Neuronal stem cell (in vitro differentiated cells): ENCODE measurements around the gene ENAH.
"Not testable (repeated sequence)": the region's sequence is repeated elsewhere in the genome, so short reads cannot be mapped to it uniquely, and the experiment has no call there.

Experiments used
- DNase-seq: peaks from one replicate; pipeline ENCODE4 v3.0.0-alpha.2; 2013; ENCODE audit warnings: low spot score
- H2AFZ ChIP-seq: one replicate; pipeline ENCODE4 v1.6.1; 2013; ENCODE audit warnings: mild to moderate bottlenecking, low read length, inconsistent platforms
- H2AK5ac ChIP-seq: 2 replicates; pipeline ENCODE4 v1.6.1; 2013; ENCODE audit warnings: low read depth, mild to moderate bottlenecking, inconsistent platforms, low read length, moderate library complexity, mixed read lengths
- H2BK120ac ChIP-seq: 2 replicates; pipeline ENCODE4 v1.6.1; 2013; ENCODE audit warnings: low read depth, mild to moderate bottlenecking, inconsistent platforms, low read length, moderate library complexity, mixed read lengths
- H2BK12ac ChIP-seq: one replicate; pipeline ENCODE4 v1.6.1; 2013; ENCODE audit warnings: low read length, inconsistent platforms
- H2BK15ac ChIP-seq: 2 replicates; pipeline ENCODE4 v1.6.1; 2013; ENCODE audit warnings: mild to moderate bottlenecking, low read length, inconsistent platforms, mixed read lengths
- H2BK5ac ChIP-seq: one replicate; pipeline ENCODE4 v1.6.1; 2013; ENCODE audit warnings: inconsistent platforms, mild to moderate bottlenecking, low read length, moderate library complexity
- H3K14ac ChIP-seq: one replicate; pipeline ENCODE4 v1.6.1; 2013; ENCODE audit warnings: low read length, inconsistent platforms
- H3K18ac ChIP-seq: 2 replicates; pipeline ENCODE4 v1.6.1; 2013; ENCODE audit warnings: low read length, inconsistent platforms
- H3K23ac ChIP-seq: 2 replicates; pipeline ENCODE4 v1.6.1; 2013; ENCODE audit warnings: low read depth, mild to moderate bottlenecking, mixed read lengths, low read length, inconsistent platforms; ENCODE audit not compliant: poor library complexity
- H3K27ac ChIP-seq: replicated peaks from 3 replicates; pipeline ENCODE4 v1.5.1; 2013; ENCODE audit warnings: low read length, inconsistent platforms
- H3K27me3 ChIP-seq, 3 experiments: 2 replicates each; pipeline ENCODE4 v1.6.1; 2013; ENCODE audit warnings: low read length in 3 of 3, mild to moderate bottlenecking in 2 of 3, inconsistent platforms in 1 of 3, low read depth in 1 of 3, mixed read lengths in 1 of 3, moderate library complexity in 1 of 3; ENCODE audit not compliant: control insufficient read depth in 3 of 3, insufficient read depth in 3 of 3
- H3K36me3 ChIP-seq, 2 donors: replicated peaks in 1 of 2; 2 replicates each; pipeline ENCODE4 v1.6.1; 2013; ENCODE audit warnings: low read length in 2 of 2; ENCODE audit not compliant: control insufficient read depth in 2 of 2, insufficient read depth in 2 of 2
- H3K4ac ChIP-seq: 2 replicates; pipeline ENCODE4 v1.6.1; 2013; ENCODE audit warnings: inconsistent platforms, mild to moderate bottlenecking, low read length, moderate library complexity
- H3K4me1 ChIP-seq, 2 donors: 1 replicate in 1 of 2; 2 replicates in 1 of 2; pipeline ENCODE4 v1.6.1; 2013; ENCODE audit warnings: low read length in 2 of 2, low read depth in 1 of 2; ENCODE audit not compliant: control insufficient read depth in 2 of 2, insufficient read depth in 1 of 2
- H3K4me2 ChIP-seq: one replicate; pipeline ENCODE4 v1.6.1; 2013; ENCODE audit warnings: mild to moderate bottlenecking, low read length, inconsistent platforms; ENCODE audit not compliant: insufficient read depth, poor library complexity, severe bottlenecking
- H3K4me3 ChIP-seq, 2 donors: 2 replicates each; pipeline ENCODE4 v1.5.1; 2013; ENCODE audit warnings: low read length in 2 of 2, mild to moderate bottlenecking in 2 of 2, inconsistent platforms in 1 of 2, moderate library complexity in 1 of 2
- H3K79me1 ChIP-seq: one replicate; pipeline ENCODE4 v1.6.1; 2013; ENCODE audit warnings: low read depth, mild to moderate bottlenecking, inconsistent platforms, low read length, moderate library complexity
- H3K9ac ChIP-seq: one replicate; pipeline ENCODE4 v1.6.1; 2013; ENCODE audit warnings: mild to moderate bottlenecking, low read depth, low read length, inconsistent platforms; ENCODE audit not compliant: poor library complexity
- H3K9me3 ChIP-seq, 2 donors: replicated peaks in 1 of 2; 2 replicates each; pipeline versions ENCODE3 to v1.6.1; 2013; ENCODE audit warnings: low read length in 2 of 2, mild to moderate bottlenecking in 2 of 2, inconsistent platforms in 1 of 2, low read depth in 1 of 2, mixed read lengths in 1 of 2, moderate library complexity in 1 of 2; ENCODE audit not compliant: control insufficient read depth in 2 of 2, insufficient read depth in 1 of 2
- H4K8ac ChIP-seq: one replicate; pipeline ENCODE4 v1.6.1; 2013; ENCODE audit warnings: low read depth, mild to moderate bottlenecking, inconsistent platforms, low read length, moderate library complexity
- H4K91ac ChIP-seq: one replicate; pipeline ENCODE4 v1.6.1; 2013; ENCODE audit warnings: low read length, low read depth, mild to moderate bottlenecking, inconsistent platforms; ENCODE audit not compliant: poor library complexity
- WGBS, 2 donors: extraction: QIAGEN DNeasy Blood & Tissue Kit; methylation state at CpG; one replicate each; pipeline ENCODE4 v1.1.7; 2013; ENCODE audit warnings: missing lambda C conversion rate in 2 of 2, mixed read lengths in 1 of 2; ENCODE audit not compliant: insufficient read length in 2 of 2, insufficient replicate concordance in 1 of 2; ENCODE audit errors: extremely low coverage in 2 of 2; 5-methylcytosine and 5-hydroxymethylcytosine counted together

ENAH gene

DNA sequence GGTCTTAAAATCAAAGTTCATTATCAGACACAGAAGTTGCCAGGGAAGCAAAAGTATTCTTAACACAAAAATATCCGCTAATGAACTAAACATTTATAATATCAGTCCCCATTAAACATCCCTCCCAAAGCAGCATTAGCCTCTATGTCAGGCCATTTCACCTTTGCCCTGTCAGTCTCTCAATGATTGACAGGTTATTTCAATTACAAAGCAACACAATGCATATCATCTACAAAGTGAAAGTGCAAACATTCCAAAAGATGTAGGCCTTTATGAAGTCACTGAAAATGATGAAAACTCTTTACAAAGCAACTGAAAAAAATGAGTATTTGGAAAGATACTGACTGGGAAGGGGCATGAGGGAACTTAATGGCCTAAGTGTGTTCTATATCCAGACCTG lies 14.1 kb downstream of the ENAH start:
- no peak overlapping the region for H3K4me2 ChIP-seq
- H3K23ac ChIP-seq = no peak overlapping the region
- H3K4me3 ChIP-seq = no peak overlapping the region
- H3K36me3 ChIP-seq = peaks cover 12 to 89% of the 10 kb centered on the region in 2 donors
- no peak overlapping the region for H2BK15ac ChIP-seq
- H3K27ac ChIP-seq = no peak overlapping the region
- no peaks in the 10 kb centered on the region for H3K27me3 ChIP-seq
- peaks cover 6 to 60% of the 10 kb centered on the region in 2 donors for H3K9me3 ChIP-seq
- H3K4me1 ChIP-seq = peaks cover 0 to 4% of the 10 kb centered on the region in 2 donors
- H2BK12ac ChIP-seq = no peak overlapping the region
- no peak overlapping the region for H2BK120ac ChIP-seq
- no peak overlapping the region for H4K91ac ChIP-seq
- peaks cover 2% of the 10 kb centered on the region for H3K79me1 ChIP-seq
- WGBS, 2 donors = no CpG with 5 or more reads among the region's 1 CpG
- DNase-seq = no peak
- no peak overlapping the region for H2AFZ ChIP-seq
- H3K9ac ChIP-seq = no peak overlapping the region
- no peak overlapping the region for H2AK5ac ChIP-seq
- H2BK5ac ChIP-seq = no peak overlapping the region
- no peak overlapping the region for H3K4ac ChIP-seq
- H3K18ac ChIP-seq = no peak overlapping the region
- no peak overlapping the region for H3K14ac ChIP-seq
- H4K8ac ChIP-seq = no peak overlapping the region

DNA sequence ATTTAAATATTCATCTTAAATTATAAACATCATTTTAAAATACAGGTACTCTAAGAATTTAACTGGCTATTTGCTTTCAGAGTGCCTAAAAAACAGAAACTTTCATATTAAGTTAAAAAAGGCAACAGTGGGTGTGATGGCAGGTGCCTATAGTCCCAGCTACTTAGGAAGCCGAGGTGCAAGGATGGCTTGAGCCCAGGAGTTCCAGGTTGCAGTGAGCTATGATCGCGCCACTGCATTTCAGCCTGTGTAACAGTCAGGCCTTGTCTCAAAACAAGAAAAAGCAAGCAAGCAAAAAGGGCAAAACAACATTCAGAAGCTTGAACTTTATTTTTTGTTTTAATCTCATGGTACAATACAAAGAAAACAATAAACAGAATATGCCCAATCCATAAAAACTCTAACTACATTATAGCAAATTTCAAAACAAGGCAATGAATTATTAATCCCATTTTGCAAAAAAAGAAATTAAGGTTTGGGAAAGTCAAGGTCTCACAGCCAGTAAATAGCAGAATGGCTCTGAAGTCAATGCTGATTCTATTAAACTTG lies 15.2 kb downstream of the ENAH start:
- Histone ChIP-seq H3K14ac (no peak overlapping the region), H2BK12ac (no peak overlapping the region), H3K27me3 (no peaks in the 10 kb centered on the region), H2BK5ac (no peak overlapping the region), H3K4ac (no peak overlapping the region), H2AFZ (no peak overlapping the region), H3K18ac (no peak overlapping the region), H4K8ac (no peak overlapping the region), H3K36me3 (peaks cover 12 to 83% of the 10 kb centered on the region in 2 donors), H3K4me1 (peaks cover 0 to 4% of the 10 kb centered on the region in 2 donors), H2BK120ac (no peak overlapping the region), H3K79me1 (peaks cover 2% of the 10 kb centered on the region), H3K4me2 (no peak overlapping the region), H3K9me3 (peaks cover 6 to 51% of the 10 kb centered on the region in 2 donors), H3K4me3 (no peak overlapping the region), H3K23ac (no peak overlapping the region), H3K9ac (no peak overlapping the region), H2BK15ac (no peak overlapping the region), H4K91ac (no peak overlapping the region), H2AK5ac (no peak overlapping the region), H3K27ac (no peak overlapping the region)
- no CpG with 5 or more reads among the region's 3 CpGs for WGBS, 2 donors
- no peak for DNase-seq

DNA sequence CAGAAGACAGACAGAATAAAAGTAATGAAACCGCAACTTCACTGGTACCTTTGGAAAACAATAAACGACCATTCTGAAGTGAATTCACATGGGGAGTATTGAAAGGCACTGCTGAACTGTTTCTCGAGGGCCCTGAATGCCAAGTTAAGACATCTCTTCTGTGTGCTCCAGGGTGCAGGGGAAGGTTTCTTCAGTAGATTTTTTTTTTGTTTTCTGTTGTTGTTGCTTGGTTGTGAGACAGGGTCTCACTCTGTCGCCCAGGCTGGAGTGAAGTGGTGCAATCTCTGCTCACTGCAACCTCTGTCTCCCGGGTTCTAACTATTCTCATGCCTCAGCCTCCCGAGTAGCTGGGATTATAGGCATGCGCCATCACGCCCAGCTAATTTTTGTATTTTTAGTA lies 15.9 kb downstream of the ENAH start:
- H2BK120ac ChIP-seq, H3K4me2 ChIP-seq, H2AK5ac ChIP-seq, H2AFZ ChIP-seq, H3K27ac ChIP-seq, H2BK12ac ChIP-seq, H3K23ac ChIP-seq, DNase-seq, H3K27me3 ChIP-seq, H2BK15ac ChIP-seq, H2BK5ac ChIP-seq, H3K4ac ChIP-seq, H3K14ac ChIP-seq, H3K4me3 ChIP-seq, H3K79me1 ChIP-seq, H3K9ac ChIP-seq, H3K4me1 ChIP-seq, H4K8ac ChIP-seq, H3K18ac ChIP-seq, H4K91ac ChIP-seq: not testable (repeated sequence)
- Histone ChIP-seq H3K36me3 (peaks cover 8 to 82% of the 10 kb centered on the region in 2 donors), H3K9me3 (peaks cover 6 to 47% of the 10 kb centered on the region in 2 donors)
- WGBS, 2 donors = no CpG with 5 or more reads among the region's 8 CpGs

DNA sequence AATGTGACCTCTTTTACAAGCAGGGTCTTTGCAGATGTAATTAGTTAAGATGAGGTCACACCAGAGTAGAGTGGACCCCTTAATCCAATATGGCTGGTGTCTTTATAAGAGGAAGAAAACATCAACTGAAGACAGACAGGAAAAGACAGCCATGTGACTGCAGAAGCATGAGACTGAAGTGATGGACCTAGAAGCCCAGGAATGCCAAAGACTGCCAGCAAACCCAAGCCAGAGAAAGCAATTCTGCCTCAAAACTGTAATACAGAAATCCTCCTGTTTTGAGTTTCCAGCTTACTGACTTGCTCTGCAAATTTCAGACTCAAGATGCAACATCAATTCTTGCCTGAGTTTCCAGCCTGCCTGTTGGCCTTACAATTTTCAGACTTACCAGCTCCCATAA lies 17.3 kb downstream of the ENAH start:
- no peak overlapping the region for H2BK15ac ChIP-seq
- H2BK120ac ChIP-seq = no peak overlapping the region
- no peaks in the 10 kb centered on the region for H3K79me1 ChIP-seq
- peaks cover 6 to 37% of the 10 kb centered on the region in 2 donors for H3K9me3 ChIP-seq
- DNase-seq = no peak
- no peak overlapping the region for H3K4me3 ChIP-seq
- no peak overlapping the region for H3K27ac ChIP-seq
- H3K14ac ChIP-seq = no peak overlapping the region
- H3K23ac ChIP-seq = no peak overlapping the region
- peaks cover 6 to 77% of the 10 kb centered on the region in 2 donors for H3K36me3 ChIP-seq
- H2AFZ ChIP-seq = no peak overlapping the region
- H2AK5ac ChIP-seq = no peak overlapping the region
- H3K4me1 ChIP-seq = peaks cover 3 to 4% of the 10 kb centered on the region in 2 donors
- no peak overlapping the region for H2BK12ac ChIP-seq
- H3K4me2 ChIP-seq = no peak overlapping the region
- no peak overlapping the region for H3K4ac ChIP-seq
- no peak overlapping the region for H4K8ac ChIP-seq
- H2BK5ac ChIP-seq = no peak overlapping the region
- no peak overlapping the region for H3K9ac ChIP-seq
- H3K27me3 ChIP-seq = no peaks in the 10 kb centered on the region
- H4K91ac ChIP-seq = no peak overlapping the region
- no peak overlapping the region for H3K18ac ChIP-seq
